Adrenal gland (tissue), 12 donors: Measurements from ENCODE around the gene CREB5. TPM values are rescaled to one million over a fixed set of nuclear protein-coding genes. Genes with fewer than 3 reads are reported as not detected.

ENCODE experiments used
- DNase-seq, 7 donors: peaks; one replicate each; pipeline ENCODE4 v3.0.0-alpha.2; 2019 to 2020
- H3K27ac ChIP-seq, 5 donors: fragments of 200-600 bp; sonication (generic) in 4 of 5; 1 replicate in 3 of 5; 2 replicates in 2 of 5; pipeline versions ENCODE4 v1.5.1 to v1.8.0; 2016 to 2020; ENCODE audit warnings: mild to moderate bottlenecking in 1 of 5
- H3K27me3 ChIP-seq: fragments of 200-600 bp; 2 replicates; pipeline ENCODE4 v1.8.0; 2021
- H3K36me3 ChIP-seq, 2 donors: fragments of 200-600 bp; replicated peaks in 1 of 2; 1 replicate in 1 of 2; 2 replicates in 1 of 2; pipeline versions ENCODE4 v1.5.1 to v1.8.0; 2018 to 2022
- H3K4me1 ChIP-seq, 2 donors: fragments of 200-600 bp; replicated peaks in 1 of 2; 1 replicate in 1 of 2; 2 replicates in 1 of 2; pipeline versions ENCODE4 v1.5.1 to v1.8.0; 2018 to 2021
- H3K4me3 ChIP-seq, 4 donors: fragments of 200-600 bp; sonication (generic) in 3 of 4; one replicate each; pipeline ENCODE4 v1.5.1; 2016 to 2018
- H3K9me3 ChIP-seq, 3 donors: fragments of 200-600 bp; sonication (generic) in 1 of 3; replicated peaks in 1 of 3; 1 replicate in 2 of 3; 2 replicates in 1 of 3; pipeline versions ENCODE4 v1.5.1 to v1.8.0; 2016 to 2021
- CTCF ChIP-seq, 6 experiments: fragments of 450-650 bp in 4 of 6; fragments of 200-600 bp in 2 of 6; sonication (generic) in 1 of 6; IDR thresholded peaks; 1 replicate in 5 of 6; 2 replicates in 1 of 6; pipeline versions ENCODE4 v1.5.1 to v1.8.0; 2016 to 2021; ENCODE audit warnings: antibody characterized with exemption in 6 of 6, mild to moderate bottlenecking in 2 of 6, moderate library complexity in 1 of 6
- POLR2A ChIP-seq, 2 donors: fragments of 450-650 bp; IDR thresholded peaks; one replicate each; pipeline ENCODE4 v1.6.1; 2017; ENCODE audit warnings: antibody characterized with exemption in 2 of 2, mild to moderate bottlenecking in 2 of 2, moderate library complexity in 1 of 2
- WGBS, 4 donors: extraction: QIAGEN DNeasy Blood & Tissue Kit in 2 of 4; methylation state at CpG; one replicate each; pipeline versions ENCODE4 v1.1.5 to v1.1.7; 2013 to 2017; 5-methylcytosine and 5-hydroxymethylcytosine counted together
- intact Hi-C, 2 donors: fragments of 100-400 bp; cut with DNase I; formaldehyde crosslinking; loops; one replicate each; pipeline versions ENCODE4 v1.14.1 to v1.15.0; 2022 to 2023
- polyA plus RNA-seq, 3 donors: library from polyadenylated mRNA; stranded (reverse); fragments of 200-250 nt in 2 of 3; fragments of 350-450 nt in 1 of 3; fragmentation: Illumina TruSeq in 1 of 3; extraction: RNeasy Lipid Tissue Mini Kit (QIAGEN cat#74804) in 1 of 3; gene quantifications; one replicate each; pipeline ENCODE4 v1.2.3, GENCODE V29; 2013 to 2014
- total RNA-seq, 9 donors: library from RNA; depleted of rRNA in 4 of 9; stranded (reverse); fragments of >200 nt in 4 of 9; fragments of 120-200 nt in 1 of 9; fragmentation: NEBNext Ultra II Directional in 1 of 9; extraction: Animal tissue kit (Norgen Biotek cat#: 25700) in 1 of 9; gene quantifications; one replicate each; pipeline versions ENCODE4 v1.1.0 to v1.2.4, GENCODE V29; 2013 to 2023
- donor health status: healthy with polysubstance abuse.
- donor health status: Bipolar disorder and iron deficiency.
- donor health status: DM: yes; HTN: yes; CAD: no.
- donor health status: DM: no; HTN: no; CAD: no.
- donor health status: DM: no; HTN: no; CAD: no.
- donor health status: DM: yes; HTN: yes; CAD: no.

Gene CREB5
- total and polyA plus RNA-seq, 12 donors: 0.69 to 5.4 (median 1.3) TPM

GRCh38 chr7:28417321-28417940, 5.1 kb downstream of the CREB5 start:
- no peak overlapping the region for H3K4me3 ChIP-seq
- 49 to 64% (median 54%) methylated on average over 5 of the region's 5 CpGs for WGBS, 4 donors
- TF ChIP-seq CTCF (IDR thresholded peaks at IDR 0.05) (no peak), POLR2A (IDR thresholded peaks at IDR 0.05) (no peak)

GRCh38 chr7:28418311-28418710, 6.0 kb downstream of the CREB5 start:
- Histone ChIP-seq H3K27ac (no peak overlapping the region), H3K4me3 (no peak overlapping the region), H3K9me3 (no peaks in the 10 kb centered on the region), H3K27me3 (no peaks in the 10 kb centered on the region), H3K4me1 (peaks cover 0 to 18% of the 10 kb centered on the region in 2 donors), H3K36me3 (no peaks in the 10 kb centered on the region)
- no peak for DNase-seq
- intact Hi-C loops: no loop called here
- TF ChIP-seq CTCF (IDR thresholded peaks at IDR 0.05) (no peak), POLR2A (IDR thresholded peaks at IDR 0.05) (no peak)
- WGBS, 4 donors: 75 to 89% (median 85%) methylated on average over 2 of the region's 2 CpGs

More at GRCh38 chr7:28417321-28417940, 5.1 kb downstream of the CREB5 start:
- H3K27ac ChIP-seq: no peak overlapping the region
- no peaks in the 10 kb centered on the region for H3K9me3 ChIP-seq
- peaks cover 4% of the 10 kb centered on the region for H3K27me3 ChIP-seq
- peaks cover 0 to 18% of the 10 kb centered on the region in 2 donors for H3K4me1 ChIP-seq
- intact Hi-C loops: no loop called here
- no peaks in the 10 kb centered on the region for H3K36me3 ChIP-seq
- DNase-seq: peak in 1 of 7 donors; percentile 10

GRCh38 chr7:28418966-28419365, 6.6 kb downstream of the CREB5 start:
- H3K27me3 ChIP-seq: no peaks in the 10 kb centered on the region
- intact Hi-C loops: no loop called here
- WGBS, 4 donors: 80 to 94% (median 85%) methylated on average over 1 of the region's 1 CpG

GRCh38 chr7:28419716-28420115, 7.4 kb downstream of the CREB5 start:
- Histone ChIP-seq H3K9me3 (no peaks in the 10 kb centered on the region), H3K27ac (no peak overlapping the region), H3K4me1 (peaks cover 0 to 18% of the 10 kb centered on the region in 2 donors), H3K36me3 (no peaks in the 10 kb centered on the region), H3K4me3 (no peak overlapping the region), H3K27me3 (no peaks in the 10 kb centered on the region)
- DNase-seq: peak in 3 of 7 donors; percentile 20 to 54 (median 41)
- intact Hi-C loops: no loop called here
- WGBS, 4 donors: 38 to 68% (median 53%) methylated on average over 2 of the region's 2 CpGs
- TF ChIP-seq CTCF (IDR thresholded peaks at IDR 0.05) (no peak), POLR2A (IDR thresholded peaks at IDR 0.05) (no peak)

More at GRCh38 chr7:28418966-28419365, 6.6 kb downstream of the CREB5 start:
- H3K4me3 ChIP-seq: no peak overlapping the region
- no peaks in the 10 kb centered on the region for H3K36me3 ChIP-seq
- no peak overlapping the region for H3K27ac ChIP-seq
- peaks cover 0 to 18% of the 10 kb centered on the region in 2 donors for H3K4me1 ChIP-seq
- TF ChIP-seq CTCF (IDR thresholded peaks at IDR 0.05) (no peak), POLR2A (IDR thresholded peaks at IDR 0.05) (no peak)
- no peaks in the 10 kb centered on the region for H3K9me3 ChIP-seq
- no peak for DNase-seq
